Neural progenitor cell (in vitro differentiated cells): Measurements from ENCODE around the gene PPIP5K1. TPM values are rescaled to one million over a fixed set of nuclear protein-coding genes. Genes with fewer than 3 reads are reported as not detected.

Experiments used
- DNase-seq: peaks from one replicate; pipeline ENCODE4 v3.0.0-alpha.2; 2016; ENCODE audit warnings: low spot score
- H2AFZ ChIP-seq: fragments of 200-600 bp; sonication (generic); replicated peaks from 2 replicates; pipeline ENCODE4 v1.6.1; 2016; ENCODE audit warnings: antibody characterized with exemption
- H3F3A ChIP-seq: fragments of 200-600 bp; sonication (generic); 2 replicates; pipeline ENCODE4 v1.6.1; 2016; ENCODE audit warnings: antibody characterized with exemption, low read depth
- H3K27ac ChIP-seq: fragments of 200-600 bp; sonication (generic); 2 replicates; pipeline ENCODE4 v1.5.1; 2016; ENCODE audit warnings: mild to moderate bottlenecking
- H3K27me3 ChIP-seq: fragments of 200-600 bp; sonication (generic); 2 replicates; pipeline ENCODE4 v1.6.1; 2016; ENCODE audit warnings: mild to moderate bottlenecking, moderate library complexity
- H3K36me3 ChIP-seq: fragments of 200-600 bp; sonication (generic); 2 replicates; pipeline ENCODE4 v1.5.1; 2016
- H3K4me1 ChIP-seq: fragments of 200-600 bp; sonication (generic); 2 replicates; pipeline ENCODE4 v1.6.1; 2016; ENCODE audit warnings: mixed run types
- H3K4me2 ChIP-seq: fragments of 200-600 bp; sonication (generic); 2 replicates; pipeline ENCODE4 v1.6.1; 2016
- H3K4me3 ChIP-seq: fragments of 200-600 bp; sonication (generic); 2 replicates; pipeline ENCODE4 v1.5.1; 2016
- H3K79me2 ChIP-seq: fragments of 200-600 bp; sonication (generic); 2 replicates; pipeline ENCODE4 v1.6.1; 2016; ENCODE audit warnings: low read depth
- H3K9ac ChIP-seq: fragments of 200-600 bp; sonication (generic); 2 replicates; pipeline ENCODE4 v1.6.1; 2016
- H3K9me3 ChIP-seq: fragments of 200-600 bp; sonication (generic); 2 replicates; pipeline ENCODE4 v1.5.1; 2016; ENCODE audit warnings: low read depth
- H4K20me1 ChIP-seq: fragments of 200-600 bp; sonication (generic); 2 replicates; pipeline ENCODE4 v1.6.1; 2016; ENCODE audit warnings: low read depth
- H3K27ac Mint-ChIP-seq: 3 replicates; pipeline ENCODE4 v1.8.0; 2021; ENCODE audit warnings: mixed read lengths
- H3K27me3 Mint-ChIP-seq: 2 replicates; pipeline ENCODE4 v1.8.0; 2022; ENCODE audit warnings: low read depth, mild to moderate bottlenecking, inconsistent platforms, moderate library complexity, mixed read lengths; ENCODE audit not compliant: insufficient read depth
- H3K36me3 Mint-ChIP-seq: 3 replicates; pipeline ENCODE4 v1.8.0; 2021; ENCODE audit warnings: mixed read lengths
- H3K4me1 Mint-ChIP-seq: 3 replicates; pipeline ENCODE4 v1.8.0; 2021; ENCODE audit warnings: mixed read lengths
- H3K4me3 Mint-ChIP-seq: 3 replicates; pipeline ENCODE4 v1.8.0; 2021; ENCODE audit warnings: mild to moderate bottlenecking, moderate library complexity, mixed read lengths
- H3K9me3 Mint-ChIP-seq: 3 replicates; pipeline ENCODE4 v1.8.0; 2020; ENCODE audit warnings: mixed read lengths
- EZH2 ChIP-seq: fragments of 200-600 bp; sonication (generic); IDR thresholded peaks from 2 replicates; pipeline ENCODE4 v1.6.1; 2017; ENCODE audit warnings: antibody characterized with exemption, mild to moderate bottlenecking, moderate library complexity
- EZH2phosphoT487 ChIP-seq: fragments of 200-600 bp; sonication (generic); IDR thresholded peaks from 2 replicates; pipeline ENCODE4 v1.6.1; 2017; ENCODE audit warnings: antibody characterized with exemption
- total RNA-seq: library from RNA; depleted of rRNA; stranded (reverse); fragments of >200 nt; gene quantifications from 2 replicates; pipeline ENCODE4 v1.2.3, GENCODE V29; 2015; ENCODE audit warnings: low replicate concordance
- TF ChIP-seq, protein P1 (sequence below): fragments of 200-600 bp; sonication (generic); IDR thresholded peaks from 2 replicates; pipeline ENCODE4 v1.5.1; 2017; ENCODE audit warnings: antibody characterized with exemption, mild to moderate bottlenecking

PPIP5K1 gene
- total RNA-seq, 1 donor from 2014 or later, result 17.0 TPM

DNA sequence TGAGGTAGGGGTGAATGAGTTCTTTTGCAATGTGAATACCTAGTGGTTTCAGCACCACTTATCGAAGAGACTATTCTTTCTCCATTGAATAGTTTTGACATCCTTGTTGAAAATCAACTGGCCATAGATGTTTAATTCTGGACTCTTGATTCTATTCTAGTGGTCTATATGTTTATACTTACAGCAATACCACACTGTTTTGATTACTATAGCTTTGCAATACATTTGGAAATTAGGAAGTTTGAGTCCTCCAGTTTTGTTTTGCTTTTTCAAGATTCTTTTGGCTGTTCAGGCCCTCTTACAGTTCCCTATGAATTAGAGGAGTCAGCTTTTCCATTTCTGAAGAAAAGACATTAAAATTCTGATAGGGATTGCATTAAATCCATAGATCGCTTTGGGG is 42.5 kb downstream of the PPIP5K1 start:
- TF ChIP-seq, protein P1, sequence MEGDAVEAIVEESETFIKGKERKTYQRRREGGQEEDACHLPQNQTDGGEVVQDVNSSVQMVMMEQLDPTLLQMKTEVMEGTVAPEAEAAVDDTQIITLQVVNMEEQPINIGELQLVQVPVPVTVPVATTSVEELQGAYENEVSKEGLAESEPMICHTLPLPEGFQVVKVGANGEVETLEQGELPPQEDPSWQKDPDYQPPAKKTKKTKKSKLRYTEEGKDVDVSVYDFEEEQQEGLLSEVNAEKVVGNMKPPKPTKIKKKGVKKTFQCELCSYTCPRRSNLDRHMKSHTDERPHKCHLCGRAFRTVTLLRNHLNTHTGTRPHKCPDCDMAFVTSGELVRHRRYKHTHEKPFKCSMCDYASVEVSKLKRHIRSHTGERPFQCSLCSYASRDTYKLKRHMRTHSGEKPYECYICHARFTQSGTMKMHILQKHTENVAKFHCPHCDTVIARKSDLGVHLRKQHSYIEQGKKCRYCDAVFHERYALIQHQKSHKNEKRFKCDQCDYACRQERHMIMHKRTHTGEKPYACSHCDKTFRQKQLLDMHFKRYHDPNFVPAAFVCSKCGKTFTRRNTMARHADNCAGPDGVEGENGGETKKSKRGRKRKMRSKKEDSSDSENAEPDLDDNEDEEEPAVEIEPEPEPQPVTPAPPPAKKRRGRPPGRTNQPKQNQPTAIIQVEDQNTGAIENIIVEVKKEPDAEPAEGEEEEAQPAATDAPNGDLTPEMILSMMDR, result no peak
- TF ChIP-seq EZH2phosphoT487 (no peak), EZH2 (no peak)
- H3K4me2 ChIP-seq, result no peak overlapping the region
- no peak overlapping the region for H3K4me3 Mint-ChIP-seq

DNA sequence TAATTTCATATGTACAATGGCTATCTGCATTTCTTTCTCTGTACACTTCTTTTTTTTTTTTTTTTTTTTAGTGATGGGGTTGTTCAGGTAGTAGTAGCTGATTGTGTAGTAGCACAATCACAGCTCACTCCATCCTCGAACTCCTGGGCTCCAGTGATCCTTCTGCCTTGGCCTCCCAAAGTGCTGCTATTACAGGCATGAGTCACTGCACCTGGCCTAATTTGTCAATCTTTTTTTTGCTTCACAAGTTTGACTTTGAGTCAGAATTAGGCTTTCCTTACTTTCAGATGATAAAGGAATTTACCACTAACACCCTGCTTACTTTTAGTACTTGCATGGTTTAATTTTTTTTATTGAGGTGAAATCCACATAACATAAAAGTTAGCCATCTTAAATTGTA is 44.6 kb downstream of the PPIP5K1 start:
- peaks cover 2% of the 10 kb centered on the region for H3K27me3 Mint-ChIP-seq
- no peak for TF ChIP-seq EZH2
- TF ChIP-seq, protein P1, result no peak
- no peak for TF ChIP-seq EZH2phosphoT487
- Histone ChIP-seq H3K36me3 (peaks cover 4% of the 10 kb centered on the region), H2AFZ (no peak overlapping the region), H3K79me2 (no peaks in the 10 kb centered on the region), H3K4me2 (no peak overlapping the region), H4K20me1 (no peaks in the 10 kb centered on the region), H3K4me3 (no peak overlapping the region), H3K27me3 (no peaks in the 10 kb centered on the region), H3K9me3 (no peaks in the 10 kb centered on the region), H3F3A (no peaks in the 10 kb centered on the region), H3K27ac (no peak overlapping the region), H3K9ac (no peak overlapping the region), H3K4me1 (no peaks in the 10 kb centered on the region)
- H3K36me3 Mint-ChIP-seq, result peaks cover 18% of the 10 kb centered on the region
- H3K9me3 Mint-ChIP-seq, result peaks cover 19% of the 10 kb centered on the region
- DNase-seq, result no peak
- no peak overlapping the region for H3K27ac Mint-ChIP-seq
- no peak overlapping the region for H3K4me3 Mint-ChIP-seq
- H3K4me1 Mint-ChIP-seq, result no peaks in the 10 kb centered on the region

More for the DNA sequence above, 42.5 kb downstream of the PPIP5K1 start:
- H3K9me3 ChIP-seq, result no peaks in the 10 kb centered on the region
- H3K9ac ChIP-seq, result no peak overlapping the region
- H3K9me3 Mint-ChIP-seq, result peaks cover 19% of the 10 kb centered on the region
- H3K27ac ChIP-seq, result no peak overlapping the region
- H3F3A ChIP-seq, result no peaks in the 10 kb centered on the region
- peaks cover 4% of the 10 kb centered on the region for H3K36me3 ChIP-seq
- DNase-seq, result no peak
- H3K27ac Mint-ChIP-seq, result no peak overlapping the region
- H4K20me1 ChIP-seq, result no peaks in the 10 kb centered on the region
- no peaks in the 10 kb centered on the region for H3K79me2 ChIP-seq
- H3K4me3 ChIP-seq, result no peak overlapping the region
- H3K27me3 Mint-ChIP-seq, result no peaks in the 10 kb centered on the region
- peaks cover 3% of the 10 kb centered on the region for H3K4me1 Mint-ChIP-seq
- H3K4me1 ChIP-seq, result no peaks in the 10 kb centered on the region
- no peaks in the 10 kb centered on the region for H3K27me3 ChIP-seq
- H3K36me3 Mint-ChIP-seq, result peaks cover 18% of the 10 kb centered on the region
- H2AFZ ChIP-seq, result no peak overlapping the region

DNA sequence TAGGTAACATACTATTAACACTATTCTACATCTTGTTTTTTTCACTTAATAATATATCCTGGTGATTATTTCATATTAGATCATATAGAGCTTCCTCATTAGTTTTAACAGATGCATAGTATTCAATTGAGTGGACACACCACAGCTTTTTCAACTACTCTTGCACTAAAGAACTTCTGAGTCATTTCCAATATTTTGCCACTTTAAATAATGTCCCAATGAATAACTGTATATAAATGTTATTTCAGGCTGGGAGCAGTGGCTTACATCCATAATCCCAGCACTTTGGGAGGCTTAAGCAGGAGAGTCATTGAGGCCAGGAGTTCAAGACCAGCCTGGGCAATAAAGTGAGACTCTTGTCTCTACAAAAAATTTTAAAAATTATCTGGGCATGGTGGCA is 45.7 kb downstream of the PPIP5K1 start:
- Mint-ChIP-seq H3K27ac (no peak overlapping the region), H3K9me3 (peaks cover 19% of the 10 kb centered on the region)

More for the DNA sequence above, 45.7 kb downstream of the PPIP5K1 start:
- DNase-seq, result no peak
- Mint-ChIP-seq H3K36me3 (peaks cover 20% of the 10 kb centered on the region), H3K27me3 (peaks cover 2% of the 10 kb centered on the region), H3K4me3 (no peak overlapping the region), H3K4me1 (peaks cover 2% of the 10 kb centered on the region)
- TF ChIP-seq, protein P1, result no peak
- TF ChIP-seq EZH2phosphoT487 (no peak), EZH2 (no peak)
- H3K36me3 ChIP-seq, result peaks cover 4% of the 10 kb centered on the region
- no peaks in the 10 kb centered on the region for H4K20me1 ChIP-seq
- no peaks in the 10 kb centered on the region for H3K9me3 ChIP-seq
- H3K4me1 ChIP-seq, result no peaks in the 10 kb centered on the region
- no peaks in the 10 kb centered on the region for H3K79me2 ChIP-seq
- H3K9ac ChIP-seq, result no peak overlapping the region
- H3K27me3 ChIP-seq, result no peaks in the 10 kb centered on the region
- H3K4me2 ChIP-seq, result no peak overlapping the region
- no peak overlapping the region for H3K4me3 ChIP-seq
- no peak overlapping the region for H3K27ac ChIP-seq
- H2AFZ ChIP-seq, result no peak overlapping the region
- no peaks in the 10 kb centered on the region for H3F3A ChIP-seq
